Neural progenitor cell (in vitro differentiated cells): ENCODE results near the gene ACSBG1.

Source experiments
- CTCF ChIP-seq: fragments of 200-600 bp; sonication (generic); IDR thresholded peaks from 2 replicates; pipeline ENCODE4 v1.5.1; 2017; ENCODE audit warnings: antibody characterized with exemption, mild to moderate bottlenecking
- EZH2 ChIP-seq: fragments of 200-600 bp; sonication (generic); IDR thresholded peaks from 2 replicates; pipeline ENCODE4 v1.6.1; 2017; ENCODE audit warnings: antibody characterized with exemption, mild to moderate bottlenecking, moderate library complexity
- EZH2phosphoT487 ChIP-seq: fragments of 200-600 bp; sonication (generic); IDR thresholded peaks from 2 replicates; pipeline ENCODE4 v1.6.1; 2017; ENCODE audit warnings: antibody characterized with exemption

GRCh38 chr15:78244101-78244500 is 9.7 kb upstream of the ACSBG1 start:
- TF ChIP-seq CTCF = no peak
- TF ChIP-seq EZH2 = no peak
- TF ChIP-seq EZH2phosphoT487 = no peak
